ENCODE results near the gene LIM2. TPM values are rescaled to one million over a fixed set of nuclear protein-coding genes. Genes with fewer than 3 reads are reported as not detected.

Gene LIM2
- total RNA-seq, 1 donor from 2014 or later: not detected

DNA sequence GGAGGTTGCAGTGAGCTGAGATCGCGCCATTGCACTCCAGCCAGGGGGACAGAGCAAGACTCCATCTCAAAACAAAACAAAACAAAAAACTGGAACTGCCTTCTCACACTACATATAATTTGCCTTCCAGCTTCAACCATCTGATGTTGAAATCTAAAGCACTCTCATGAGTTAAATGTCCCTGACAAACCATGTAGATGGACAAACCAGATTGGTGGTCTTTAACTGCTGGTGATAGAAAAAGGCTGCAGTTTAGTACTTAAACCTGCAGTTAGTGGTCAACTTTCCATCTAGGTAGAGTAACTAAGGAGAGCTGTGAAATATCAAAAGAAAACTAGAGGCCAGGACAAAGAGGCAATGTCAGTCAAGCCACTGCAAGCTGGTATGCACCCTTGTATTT lies 8.4 kb upstream of the LIM2 start:
- no peak for DNase-seq (ENCODE audit: low read depth)

GRCh38 chr19:51394050-51394836 lies 6.5 kb upstream of the LIM2 start:
- DNase-seq (ENCODE audit: low read depth): peak; percentile 99

DNA sequence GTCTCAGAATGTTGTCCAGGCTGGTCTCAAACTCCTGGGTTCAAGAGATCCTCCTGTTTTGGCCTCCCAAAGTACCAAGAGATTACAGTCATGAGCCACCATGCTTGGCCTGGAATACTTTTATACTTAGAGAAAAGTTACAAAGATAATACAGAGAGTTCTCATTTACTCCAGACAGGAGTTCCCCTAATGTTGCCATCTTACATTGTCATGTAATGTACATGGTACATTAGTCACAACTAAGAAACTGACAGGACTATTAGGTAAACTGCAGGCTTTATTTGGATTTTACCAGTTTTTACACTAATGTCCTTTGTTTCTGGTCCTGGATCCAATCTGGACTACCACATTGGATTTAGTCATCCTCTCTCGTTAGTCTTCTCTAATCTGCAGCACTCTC lies 4.9 kb upstream of the LIM2 start:
- DNase-seq (ENCODE audit: low read depth): no peak

DNA sequence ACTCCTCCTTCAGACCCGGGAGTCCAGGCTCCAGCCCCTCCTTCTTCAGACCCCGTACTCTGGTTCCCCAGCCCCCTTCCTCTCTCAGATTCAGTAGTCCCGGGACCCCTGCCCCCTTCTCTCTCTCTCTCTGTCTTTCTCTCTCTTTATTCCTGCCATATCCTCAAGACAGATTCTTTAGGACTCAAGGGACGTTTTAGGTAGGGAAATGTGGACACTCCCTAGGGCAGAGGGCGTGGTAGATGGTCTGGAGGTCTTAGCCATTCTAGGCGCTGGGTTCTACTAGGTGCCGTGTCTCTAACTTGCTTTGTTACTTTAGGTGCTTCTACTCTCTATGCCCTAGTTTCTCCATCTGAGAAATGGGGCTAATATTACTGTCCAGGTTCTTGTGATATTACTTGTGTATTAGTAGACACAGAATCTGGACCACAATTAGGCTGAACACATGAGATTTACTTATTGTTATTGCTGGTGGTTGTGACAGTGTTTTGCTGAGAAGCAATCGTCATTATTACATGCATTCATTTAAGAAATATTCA lies 3.4 kb upstream of the LIM2 start:
- no peak for DNase-seq (ENCODE audit: low read depth)

DNA sequence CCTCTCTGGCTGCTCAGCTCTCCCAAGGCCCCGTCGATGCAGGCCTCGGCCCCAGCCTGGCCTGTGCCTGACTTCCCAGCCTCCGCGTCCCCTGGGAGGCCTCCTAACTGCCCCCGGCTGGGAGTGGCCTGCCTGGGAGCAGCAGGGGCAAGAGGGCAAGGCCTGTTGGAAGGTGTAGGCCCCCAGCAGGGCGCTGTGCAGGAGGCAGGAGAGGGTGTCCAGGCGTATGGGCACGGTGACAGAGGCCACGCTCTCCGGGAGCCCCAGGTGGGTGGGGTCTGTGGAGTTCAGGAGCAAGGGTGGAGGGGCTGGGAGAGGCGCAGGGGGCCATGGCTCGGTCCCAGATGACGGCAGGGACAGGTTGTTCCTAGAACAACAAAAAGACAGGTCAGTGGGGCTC lies 1.4 kb upstream of the LIM2 start:
- DNase-seq (ENCODE audit: low read depth): no peak

DNA sequence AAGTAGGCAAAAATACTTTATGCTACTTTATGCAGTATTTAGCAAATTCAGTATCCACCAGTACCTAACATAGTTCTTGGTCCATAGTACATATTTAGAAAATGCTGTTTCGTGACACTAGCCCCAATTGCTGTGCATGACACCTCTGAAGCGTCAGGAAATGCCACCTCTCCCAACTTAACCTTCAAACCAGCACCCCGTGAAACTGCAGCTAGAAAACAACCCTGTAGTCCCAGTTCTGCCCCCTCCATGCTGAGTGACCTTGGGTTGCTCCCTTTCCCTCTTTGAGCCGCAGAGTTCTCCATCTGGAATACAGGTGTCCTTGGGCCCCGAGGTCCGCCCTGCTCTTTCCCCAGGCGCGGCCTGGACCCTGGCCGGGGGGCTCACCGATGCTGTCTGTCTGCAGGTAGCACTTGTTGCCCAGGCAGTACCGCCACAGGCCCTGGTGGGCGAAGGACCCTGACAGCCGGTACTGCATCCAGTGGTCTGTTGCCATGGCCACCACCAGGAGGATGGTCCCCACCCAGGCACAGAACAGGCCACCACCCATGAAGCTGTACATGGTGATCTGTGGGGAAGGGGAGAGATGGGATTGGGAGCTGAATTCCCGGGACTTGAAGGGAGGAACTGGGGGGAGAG lies 773 bp downstream of the LIM2 start:
- no peak for DNase-seq (ENCODE audit: low read depth)

GRCh38 chr19:51382004-51382403 lies 5.8 kb downstream of the LIM2 start:
- DNase-seq (ENCODE audit: low read depth): no peak

DNA sequence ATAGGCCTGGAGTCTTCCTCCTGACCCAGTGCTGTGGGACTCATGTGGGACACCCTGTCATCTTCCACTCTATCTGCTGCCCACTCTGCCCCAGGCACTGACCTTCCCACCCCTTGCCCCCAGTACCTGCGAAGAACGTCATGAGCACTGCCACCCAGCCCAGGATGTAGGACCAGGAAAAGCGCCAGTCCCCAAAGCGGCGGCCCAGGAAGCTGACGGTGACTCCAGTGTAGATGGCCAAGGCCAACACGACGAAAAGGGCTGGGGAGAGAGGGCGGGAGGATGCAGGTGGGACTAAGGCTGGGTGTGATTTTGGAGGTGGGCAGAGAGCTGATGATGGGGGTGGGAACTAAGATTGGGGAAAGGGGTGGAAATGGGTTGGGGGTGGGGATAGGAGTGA lies 7.4 kb downstream of the LIM2 start:
- no peak for DNase-seq (ENCODE audit: low read depth)

DNA sequence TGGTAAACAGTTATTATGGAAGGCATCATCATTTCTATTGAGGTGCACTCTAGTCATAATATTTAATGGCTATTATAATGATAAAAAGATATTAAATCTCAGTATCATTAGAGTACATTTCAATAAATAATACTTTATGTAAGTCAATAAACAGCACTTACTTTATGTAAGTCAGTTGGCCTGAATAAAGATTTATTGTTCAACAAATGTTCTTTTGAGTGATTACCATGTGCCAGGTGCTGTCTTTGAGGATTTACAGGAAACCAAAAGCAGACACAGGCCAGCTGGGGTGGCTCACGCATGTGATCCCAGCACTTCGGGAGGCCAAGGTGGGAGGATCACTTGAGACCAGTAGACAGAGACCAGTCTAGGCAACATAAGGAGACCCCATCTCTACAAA lies 10.4 kb downstream of the LIM2 start:
- no peak for DNase-seq (ENCODE audit: low read depth)

DNA sequence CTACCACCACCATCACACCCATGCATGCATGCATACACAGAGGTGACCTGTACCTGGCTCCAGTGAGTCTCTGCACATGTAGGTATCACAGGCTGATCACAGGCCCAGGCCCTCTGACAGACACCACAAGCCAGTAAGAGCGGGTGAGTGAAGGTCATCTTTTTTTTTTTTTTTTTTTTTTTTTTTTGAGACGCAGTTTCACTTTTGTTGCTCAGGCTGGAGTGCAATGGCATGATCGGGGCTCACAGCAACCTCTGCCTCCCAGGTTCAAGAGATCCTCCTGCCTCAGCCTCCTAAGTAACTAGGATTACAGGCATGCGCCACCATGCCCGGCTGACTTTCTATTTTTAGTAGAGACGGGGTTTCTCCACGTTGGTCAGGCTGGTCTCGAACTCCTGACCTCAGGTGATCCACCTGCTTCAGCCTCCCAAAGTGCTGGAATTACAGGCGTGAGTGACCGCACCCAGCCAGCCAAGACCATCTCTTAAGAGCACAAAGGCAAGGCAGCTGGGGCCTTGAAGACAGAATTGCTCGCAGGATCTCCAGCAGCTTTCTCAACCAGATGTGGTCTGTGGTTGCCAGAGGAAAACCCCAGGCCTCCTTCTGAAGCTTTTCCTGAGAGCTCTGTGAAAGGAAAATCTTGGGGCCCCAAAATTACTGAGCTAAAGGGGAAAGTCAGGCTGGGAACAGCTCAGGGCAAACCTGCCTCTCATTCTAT lies 12.1 kb downstream of the LIM2 start:
- DNase-seq (ENCODE audit: low read depth): no peak

DNA sequence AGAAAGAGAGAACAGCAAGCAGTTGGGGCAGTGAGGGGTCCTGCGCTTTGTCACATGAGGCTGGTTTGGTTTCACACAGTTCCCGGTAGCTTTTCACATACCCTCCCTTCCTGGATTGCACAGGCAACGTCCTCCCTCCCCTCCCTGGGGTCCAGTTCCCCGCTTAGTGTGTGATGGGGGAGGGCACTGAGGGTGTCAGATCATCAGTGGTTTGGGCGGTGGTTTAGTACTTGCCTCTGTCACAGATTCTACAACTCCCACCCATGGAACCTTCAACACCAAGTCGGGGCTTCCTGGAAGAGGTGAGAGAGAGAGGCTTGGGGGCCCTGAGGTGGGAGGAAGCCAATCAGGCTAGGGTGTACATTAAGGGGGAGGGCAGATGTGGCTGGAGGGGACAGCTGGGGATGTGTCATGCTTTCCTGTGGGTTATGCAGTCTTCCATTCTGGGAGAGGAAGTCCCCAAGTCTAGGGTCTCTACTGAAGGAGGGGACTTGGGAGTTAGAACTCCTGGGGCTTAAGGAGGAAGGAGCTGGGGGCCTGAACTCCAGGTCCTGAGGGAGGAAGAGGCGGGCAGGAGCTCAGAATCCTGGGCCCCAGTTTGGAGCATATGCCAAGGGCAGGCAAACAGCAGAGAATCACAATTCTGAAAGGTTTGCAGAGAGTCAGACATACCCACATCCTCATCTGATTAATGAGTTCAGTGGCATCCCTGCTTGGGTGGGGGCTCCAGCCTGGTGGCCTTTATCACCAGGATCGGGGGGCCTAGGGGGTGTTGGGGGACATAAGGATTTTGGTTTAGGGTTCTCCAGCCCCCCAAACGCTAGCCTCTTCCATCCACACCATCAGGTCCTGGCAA lies 14.9 kb downstream of the LIM2 start, which contains the start of gene NKG7:
Gene NKG7, minus strand, starts transcription at position 6 of the 856 bp plus-strand sequence. CDS start 119 bp downstream, outside the sequence.
- DNase-seq (ENCODE audit: low read depth): no peak

- DNase-seq (ENCODE audit: low read depth): no peak
Observed at GRCh38 chr19:51372021-51372648, 15.6 kb downstream of the LIM2 start.

- DNase-seq (ENCODE audit: low read depth): no peak
Observed at GRCh38 chr19:51371186-51371690, 16.5 kb downstream of the LIM2 start.

DNA sequence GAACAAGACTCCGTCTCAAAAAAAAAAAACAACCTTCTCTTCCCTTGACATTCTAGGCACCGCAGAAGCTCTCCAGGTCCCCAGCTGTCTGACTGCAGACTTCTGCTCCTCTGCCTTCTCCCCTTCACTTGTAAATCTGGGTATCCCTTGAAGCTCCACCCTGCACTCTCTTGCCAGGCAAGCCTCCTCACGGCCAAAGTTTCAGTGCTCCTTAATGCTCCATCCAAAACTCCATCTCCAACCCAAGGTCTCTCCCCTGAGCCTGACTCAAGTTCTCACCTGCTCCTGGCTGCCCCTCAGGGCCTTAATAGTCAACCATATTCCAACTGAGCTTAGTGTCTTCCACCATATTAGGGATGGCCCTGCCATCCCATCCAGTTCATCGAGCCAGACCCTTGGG lies 17.5 kb downstream of the LIM2 start:
- no peak for DNase-seq (ENCODE audit: low read depth)

GRCh38 chr19:51368366-51369282 lies 19.1 kb downstream of the LIM2 start, which contains the start of gene CLDND2:
TSS of gene CLDND2 (minus strand) at chr19:51369003. CDS start at chr19:51368577, 426 bp downstream.
- no peak for DNase-seq (ENCODE audit: low read depth)

GRCh38 chr19:51367565-51368365 lies 20.0 kb downstream of the LIM2 start:
- peak; percentile 88 for DNase-seq (ENCODE audit: low read depth)

- DNase-seq (ENCODE audit: low read depth): no peak
Observed at GRCh38 chr19:51367255-51367564, 20.6 kb downstream of the LIM2 start.

DNA sequence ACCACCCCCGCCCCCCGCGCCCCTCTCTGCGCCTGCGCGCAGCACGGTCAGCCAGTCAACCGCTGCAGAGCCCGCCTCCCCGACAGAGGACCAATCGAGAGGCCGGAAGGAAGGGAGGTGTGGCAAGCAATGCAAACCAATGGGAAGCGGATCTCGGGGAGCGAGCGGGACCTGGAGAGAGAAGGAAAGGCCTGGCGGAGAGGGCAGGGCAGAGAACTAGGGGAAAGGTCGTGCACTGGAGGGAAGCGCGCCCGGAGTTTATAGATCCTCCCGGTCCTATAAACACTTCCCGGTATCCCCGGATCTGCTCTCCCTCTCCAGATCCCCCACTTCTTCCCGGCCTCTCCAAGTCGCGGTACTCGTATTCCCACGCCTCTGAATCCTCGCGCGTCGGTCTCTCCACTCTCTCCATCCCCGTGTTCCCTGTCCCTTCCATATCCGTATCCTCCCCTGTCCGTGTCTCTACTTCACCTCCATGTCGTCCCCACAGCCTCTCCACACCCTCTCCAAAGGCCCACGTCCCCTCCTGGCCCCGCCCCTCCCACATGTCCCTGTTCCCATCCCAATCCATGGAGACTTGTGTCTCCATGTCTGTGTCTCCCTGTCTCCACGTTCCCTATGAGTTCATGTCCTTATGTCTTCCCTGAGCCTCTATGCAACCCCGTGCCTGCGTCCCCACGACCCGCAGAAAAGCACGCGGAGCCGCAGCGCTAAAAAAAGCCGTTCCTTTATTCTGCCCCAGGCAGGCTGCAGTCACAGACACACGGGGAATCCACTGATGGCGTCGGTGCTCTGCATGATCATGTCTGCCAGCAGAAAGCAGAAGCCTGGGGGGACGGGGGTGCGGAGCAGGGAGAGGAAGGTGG lies 21.2 kb downstream of the LIM2 start:
- DNase-seq (ENCODE audit: low read depth): peak; percentile 95

All from renal cortical epithelial cell (primary cell).